Activated B cell treated with CpG ODN at 0.5 μM for 24 hours (primary cell): ENCODE results near the gene FNDC1. TPM values are rescaled to one million over a fixed set of nuclear protein-coding genes. Genes with fewer than 3 reads are reported as not detected.
A peak's percentile ranks its signal among the peaks of the same experiment; 100 is the strongest.

Experiments used
- ATAC-seq: fragments of 200-7000 bp; cut with Tn5 transposase; one replicate; pipeline ENCODE4 v1.10.0; 2021; ENCODE audit warnings: low read depth, mild to moderate bottlenecking, moderate library complexity
- CTCF ChIA-PET: fragments of 350-600 bp; sonication (Branson Sonifier 250); formaldehyde crosslinking; loops from one replicate; lab custom pipeline; 2021; ENCODE audit warnings: antibody characterized with exemption; lab: Charles Lee
- POLR2A ChIA-PET: fragments of 350-600 bp; sonication (Branson Sonifier 250); formaldehyde crosslinking; loops from one replicate; lab custom pipeline; 2021; ENCODE audit warnings: antibody characterized with exemption; lab: Charles Lee
- DNase-seq: peaks from one replicate; pipeline ENCODE4 v3.0.0; 2022
- H3K27ac Mint-ChIP-seq: one replicate; pipeline ENCODE4 v1.8.0; 2020; ENCODE audit warnings: mixed read lengths
- H3K27me3 Mint-ChIP-seq: one replicate; pipeline ENCODE4 v1.8.0; 2021; ENCODE audit warnings: mixed read lengths
- H3K36me3 Mint-ChIP-seq: one replicate; pipeline ENCODE4 v1.8.0; 2021; ENCODE audit warnings: low read depth, mixed read lengths
- H3K4me1 Mint-ChIP-seq: one replicate; pipeline ENCODE4 v1.8.0; 2021; ENCODE audit warnings: mixed read lengths
- H3K4me3 Mint-ChIP-seq: one replicate; pipeline ENCODE4 v1.8.0; 2020; ENCODE audit warnings: mild to moderate bottlenecking, mixed read lengths
- H3K9me3 Mint-ChIP-seq: one replicate; pipeline ENCODE4 v1.8.0; 2020; ENCODE audit warnings: mixed read lengths
- intact Hi-C: fragments of 100-400 bp; cut with micrococcal nuclease; formaldehyde crosslinking; loops from one replicate; pipeline ENCODE4 v1.15.1; 2024
- total RNA-seq: library from RNA; stranded (reverse); gene quantifications from 2 replicates; pipeline ENCODE4 v1.2.3, GENCODE V29; 2022
- TF ChIP-seq, protein P1 (sequence below): fragments of 200-600 bp; IDR thresholded peaks from one replicate; pipeline ENCODE4 v1.8.0; 2022; ENCODE audit warnings: antibody characterized with exemption, mild to moderate bottlenecking

FNDC1 gene
- total RNA-seq, 1 donor from 2014 or later, result not detected

GRCh38 chr6:159128978-159129377 is 40.2 kb upstream of the FNDC1 start:
- peak overlapping the region; percentile 65 for H3K27ac Mint-ChIP-seq
- CTCF ChIA-PET, result interaction anchor here (1.7 to 14.7 kb wide), 4 partner anchors 19 to 120 kb away, joined by 6 to 409 read pairs (median 16); no protein-coding TSS in a partner anchor
- intact Hi-C loops, result loop anchor here (5.0 kb wide), 1 partner anchor 327 kb away; no protein-coding TSS in a partner anchor
- ATAC-seq, result no peak
- H3K36me3 Mint-ChIP-seq, result no peaks in the 10 kb centered on the region
- DNase-seq, result no peak
- TF ChIP-seq, protein P1, sequence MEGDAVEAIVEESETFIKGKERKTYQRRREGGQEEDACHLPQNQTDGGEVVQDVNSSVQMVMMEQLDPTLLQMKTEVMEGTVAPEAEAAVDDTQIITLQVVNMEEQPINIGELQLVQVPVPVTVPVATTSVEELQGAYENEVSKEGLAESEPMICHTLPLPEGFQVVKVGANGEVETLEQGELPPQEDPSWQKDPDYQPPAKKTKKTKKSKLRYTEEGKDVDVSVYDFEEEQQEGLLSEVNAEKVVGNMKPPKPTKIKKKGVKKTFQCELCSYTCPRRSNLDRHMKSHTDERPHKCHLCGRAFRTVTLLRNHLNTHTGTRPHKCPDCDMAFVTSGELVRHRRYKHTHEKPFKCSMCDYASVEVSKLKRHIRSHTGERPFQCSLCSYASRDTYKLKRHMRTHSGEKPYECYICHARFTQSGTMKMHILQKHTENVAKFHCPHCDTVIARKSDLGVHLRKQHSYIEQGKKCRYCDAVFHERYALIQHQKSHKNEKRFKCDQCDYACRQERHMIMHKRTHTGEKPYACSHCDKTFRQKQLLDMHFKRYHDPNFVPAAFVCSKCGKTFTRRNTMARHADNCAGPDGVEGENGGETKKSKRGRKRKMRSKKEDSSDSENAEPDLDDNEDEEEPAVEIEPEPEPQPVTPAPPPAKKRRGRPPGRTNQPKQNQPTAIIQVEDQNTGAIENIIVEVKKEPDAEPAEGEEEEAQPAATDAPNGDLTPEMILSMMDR, result no peak
- no peak overlapping the region for H3K4me3 Mint-ChIP-seq
- no peaks in the 10 kb centered on the region for H3K27me3 Mint-ChIP-seq
- H3K9me3 Mint-ChIP-seq, result no peaks in the 10 kb centered on the region
- peaks cover 45% of the 10 kb centered on the region for H3K4me1 Mint-ChIP-seq
- POLR2A ChIA-PET, result interaction anchor here (1.3 to 6.3 kb wide), 7 partner anchors 12 to 121 kb away, joined by 5 to 81 read pairs (median 35); partner anchors contain the start of gene TAGAP

- H3K27ac Mint-ChIP-seq, result peak overlapping the region; percentile 59
- POLR2A ChIA-PET, result interaction anchor here (4.5 to 6.3 kb wide), 2 partner anchors 26 to 122 kb away, joined by 22 to 52 read pairs; no protein-coding TSS in a partner anchor
- TF ChIP-seq, protein P1, result no peak
- ATAC-seq (no peak), DNase-seq (no peak)
- intact Hi-C loops, result no loop called here
- CTCF ChIA-PET, result interaction anchor here (6.3 to 14.7 kb wide), 2 partner anchors 27 to 122 kb away, joined by 113 to 409 read pairs; no protein-coding TSS in a partner anchor
- no peak overlapping the region for H3K4me3 Mint-ChIP-seq
- H3K27me3 Mint-ChIP-seq, result no peaks in the 10 kb centered on the region
- H3K9me3 Mint-ChIP-seq, result no peaks in the 10 kb centered on the region
- no peaks in the 10 kb centered on the region for H3K36me3 Mint-ChIP-seq
- peaks cover 49% of the 10 kb centered on the region for H3K4me1 Mint-ChIP-seq
These were observed 38.4 kb upstream of the FNDC1 start for GRCh38 chr6:159130846-159131245.

GRCh38 chr6:159131709-159132108 is 37.5 kb upstream of the FNDC1 start:
- H3K36me3 Mint-ChIP-seq, result no peaks in the 10 kb centered on the region
- H3K9me3 Mint-ChIP-seq, result no peaks in the 10 kb centered on the region
- no peak for DNase-seq
- no peak overlapping the region for H3K4me3 Mint-ChIP-seq
- TF ChIP-seq, protein P1, result no peak
- H3K27ac Mint-ChIP-seq, result peak overlapping the region; percentile 3
- H3K27me3 Mint-ChIP-seq, result no peaks in the 10 kb centered on the region
- ChIA-PET CTCF (interaction anchor here (0.7 to 14.7 kb wide), 3 partner anchors 24 to 123 kb away, joined by 3 to 409 read pairs (median 113); no protein-coding TSS in a partner anchor), POLR2A (interaction anchor here (0.6 to 4.5 kb wide), 3 partner anchors 24 to 123 kb away, joined by 3 to 49 read pairs (median 3); no protein-coding TSS in a partner anchor)
- no peak for ATAC-seq
- peaks cover 40% of the 10 kb centered on the region for H3K4me1 Mint-ChIP-seq
- intact Hi-C loops, result no loop called here

- H3K4me3 Mint-ChIP-seq, result no peak overlapping the region
- ChIA-PET CTCF (interaction anchor here (3.6 to 14.7 kb wide), 5 partner anchors 16 to 124 kb away, joined by 67 to 409 read pairs (median 113); partner anchors contain the start of gene TAGAP), POLR2A (interaction anchor here (0.7 to 4.5 kb wide), 8 partner anchors 23 to 128 kb away, joined by 3 to 49 read pairs (median 4); no protein-coding TSS in a partner anchor)
- peaks cover 31% of the 10 kb centered on the region for H3K4me1 Mint-ChIP-seq
- no peaks in the 10 kb centered on the region for H3K27me3 Mint-ChIP-seq
- ATAC-seq, result no peak
- TF ChIP-seq, protein P1, result no peak
- no peaks in the 10 kb centered on the region for H3K9me3 Mint-ChIP-seq
- intact Hi-C loops, result no loop called here
- DNase-seq, result no peak
- H3K27ac Mint-ChIP-seq, result peak overlapping the region; percentile 3
- no peaks in the 10 kb centered on the region for H3K36me3 Mint-ChIP-seq
These were observed 36.5 kb upstream of the FNDC1 start for GRCh38 chr6:159132664-159133063.
